Stimulated activated CD8-positive, alpha-beta memory T cell treated with anti-CD3 and anti-CD28 coated beads, Interleukin-2, amount 100 ng/mL, for 1 hour (primary cell): Measurements from ENCODE around the gene SERINC3.
"Not testable (repeated sequence)": the region's sequence is repeated elsewhere in the genome, so short reads cannot be mapped to it uniquely, and the experiment has no call there.

Source experiments
- DNase-seq, 2 donors: peaks; one replicate each; pipeline ENCODE4 v3.0.0-alpha.2; 2020; ENCODE audit warnings: low read depth in 2 of 2

Gene SERINC3

GRCh38 chr20:44521484-44522481 is at the start of gene SERINC3:
SERINC3 (minus strand) TSS chr20:44522070; CDS start chr20:44521951, 119 bp downstream.
- peak; percentile 92 to 94 for DNase-seq

GRCh38 chr20:44571362-44571988 is 49.6 kb upstream of the SERINC3 start:
- DNase-seq: no peak

DNA sequence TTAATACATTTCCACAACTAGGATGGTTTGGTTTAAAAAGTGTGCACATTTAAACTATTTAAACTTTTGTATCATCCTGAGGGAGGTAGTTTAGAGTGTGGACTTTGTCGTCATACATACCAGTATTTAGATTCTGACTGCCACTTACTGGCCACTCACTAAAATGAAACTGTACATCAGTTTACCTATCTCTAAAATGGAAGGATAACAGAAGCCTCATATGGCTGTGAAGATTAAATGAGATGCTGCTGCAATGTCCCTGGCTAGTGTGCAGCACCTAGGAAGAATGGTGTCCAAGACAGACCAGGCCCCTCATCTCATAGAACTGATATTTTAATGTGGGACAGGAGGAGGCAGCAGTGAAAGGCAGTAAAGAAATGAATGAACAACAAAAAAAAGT is 48.5 kb upstream of the SERINC3 start:
- DNase-seq: no peak

DNA sequence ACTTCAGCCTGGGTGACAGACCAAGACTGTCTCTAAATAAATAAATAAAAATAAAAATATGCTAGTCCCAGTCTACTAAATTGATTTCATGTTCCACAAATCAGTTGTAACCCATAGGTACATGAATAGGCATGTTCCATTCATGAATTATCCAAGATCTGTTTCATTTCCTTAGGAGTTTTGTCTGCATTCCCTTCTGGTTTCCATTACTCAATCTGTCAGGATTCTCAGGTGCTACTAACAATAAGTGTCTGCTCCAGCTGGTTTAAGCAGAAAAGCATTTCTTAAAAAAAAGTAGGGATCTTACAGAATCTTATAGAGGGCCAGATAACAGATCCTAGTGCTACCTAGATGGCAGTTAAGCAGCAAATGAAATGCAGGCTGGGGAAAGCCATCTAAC is 44.9 kb upstream of the SERINC3 start:
- DNase-seq: no peak

DNA sequence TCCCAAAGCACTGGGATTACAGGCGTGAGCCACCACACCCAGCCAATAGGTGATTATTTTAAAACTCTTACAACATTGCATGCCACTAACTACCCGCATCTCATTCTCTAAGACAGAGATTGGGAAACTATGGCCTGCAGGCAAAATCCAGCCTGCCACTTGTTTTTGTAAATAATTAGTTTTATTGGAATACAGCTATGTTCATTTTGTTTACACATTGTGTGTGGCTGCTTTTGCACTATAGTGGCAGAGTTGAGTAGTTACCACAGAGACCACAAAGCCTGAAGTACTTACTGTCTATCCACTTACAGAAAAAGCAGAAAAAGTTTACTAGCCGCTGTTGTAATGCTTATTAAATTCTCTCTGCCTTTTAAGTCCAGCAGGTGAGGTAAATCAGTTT is 44.1 kb upstream of the SERINC3 start:
- no peak for DNase-seq

GRCh38 chr20:44561876-44562275 is 40.0 kb upstream of the SERINC3 start:
- DNase-seq: no peak

DNA sequence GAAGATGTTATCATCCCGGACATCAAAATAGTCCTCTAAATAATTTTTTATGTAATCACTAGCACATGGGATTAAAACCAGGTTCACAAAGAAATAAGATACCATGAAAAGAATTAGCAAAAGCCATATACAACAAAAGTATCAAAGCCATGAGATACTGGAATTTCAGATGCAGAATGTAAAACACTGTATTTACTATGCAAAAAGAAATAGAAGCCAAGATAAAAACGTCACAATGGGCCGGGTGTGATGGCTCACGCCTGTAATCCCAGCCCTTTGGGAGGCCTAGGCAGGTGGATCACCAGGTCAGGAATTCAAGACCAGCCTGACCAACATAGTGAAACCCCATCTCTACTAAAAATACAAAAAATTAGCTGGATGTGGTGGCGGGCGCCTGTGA is 38.9 kb upstream of the SERINC3 start:
- DNase-seq: not testable (repeated sequence)

GRCh38 chr20:44560229-44560628 is 38.4 kb upstream of the SERINC3 start:
- DNase-seq: no peak

- no peak for DNase-seq
Observed at GRCh38 chr20:44559302-44559701, 37.4 kb upstream of the SERINC3 start.

- DNase-seq: no peak
Observed at GRCh38 chr20:44552950-44553908, 31.4 kb upstream of the SERINC3 start.

- no peak for DNase-seq
Observed at GRCh38 chr20:44552568-44552949, 30.7 kb upstream of the SERINC3 start.

- no peak for DNase-seq
Observed at GRCh38 chr20:44552050-44552449, 30.2 kb upstream of the SERINC3 start.

GRCh38 chr20:44549123-44549522 is 27.3 kb upstream of the SERINC3 start:
- DNase-seq: no peak

DNA sequence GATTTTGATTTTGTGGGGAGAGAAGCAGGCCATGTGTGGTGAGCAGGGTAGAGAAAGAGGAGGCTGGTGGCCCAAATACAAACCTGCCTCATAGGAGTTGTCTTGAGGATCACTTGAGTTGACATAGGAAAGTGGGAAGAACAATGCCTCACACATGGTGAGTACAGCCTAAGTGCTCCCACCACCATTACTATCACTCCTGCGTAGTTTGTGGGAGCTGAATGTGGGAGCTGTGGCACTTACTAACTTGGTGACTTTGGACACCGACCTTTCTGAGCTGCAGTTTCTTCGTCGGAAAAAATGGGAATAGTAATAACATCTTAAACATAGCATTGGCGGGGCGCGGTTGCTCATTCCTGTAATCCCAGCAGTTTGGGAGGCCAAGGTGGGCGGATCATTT is 25.5 kb upstream of the SERINC3 start:
- DNase-seq: no peak

DNA sequence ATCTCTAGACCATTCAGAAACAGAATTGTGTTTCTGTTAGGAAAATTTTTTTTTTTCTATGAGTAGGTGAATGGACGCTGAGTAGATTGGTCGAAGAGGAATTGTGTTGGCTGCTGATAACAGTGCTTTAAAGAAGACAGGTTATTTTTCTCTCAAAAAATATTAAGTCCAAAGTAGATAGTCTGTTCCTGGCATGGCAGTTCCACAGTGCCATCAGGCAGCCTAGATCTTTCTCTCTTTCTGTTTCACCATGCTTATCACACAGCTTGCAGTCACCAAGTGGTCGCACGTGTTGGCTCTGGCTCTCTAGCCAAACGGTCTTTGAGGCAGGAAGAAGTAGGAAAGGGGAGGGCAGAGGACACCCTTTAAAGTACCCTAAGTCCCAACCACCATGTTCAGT is 22.4 kb upstream of the SERINC3 start:
- DNase-seq: no peak

DNA sequence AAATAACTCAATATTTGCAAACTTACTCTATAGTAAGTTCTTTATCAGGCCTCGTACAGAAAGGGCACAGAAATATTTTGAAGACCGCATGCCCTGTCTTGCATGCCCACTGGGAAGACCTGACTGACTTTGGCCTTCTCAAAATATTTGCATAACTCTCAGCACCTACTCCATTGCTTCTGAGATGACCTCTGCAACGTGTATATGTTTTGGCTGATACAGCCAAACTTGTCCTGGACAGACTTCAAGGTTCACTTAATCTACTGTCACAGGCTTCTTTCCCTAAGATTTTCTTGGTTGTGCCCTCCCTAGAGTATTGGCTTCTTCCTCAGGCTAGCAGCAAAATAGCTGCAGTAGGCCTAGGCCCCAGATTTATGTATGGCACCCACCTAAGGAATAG is 21.5 kb upstream of the SERINC3 start:
- no peak for DNase-seq

- DNase-seq: no peak
Observed at GRCh38 chr20:44542890-44543289, 21.0 kb upstream of the SERINC3 start.

DNA sequence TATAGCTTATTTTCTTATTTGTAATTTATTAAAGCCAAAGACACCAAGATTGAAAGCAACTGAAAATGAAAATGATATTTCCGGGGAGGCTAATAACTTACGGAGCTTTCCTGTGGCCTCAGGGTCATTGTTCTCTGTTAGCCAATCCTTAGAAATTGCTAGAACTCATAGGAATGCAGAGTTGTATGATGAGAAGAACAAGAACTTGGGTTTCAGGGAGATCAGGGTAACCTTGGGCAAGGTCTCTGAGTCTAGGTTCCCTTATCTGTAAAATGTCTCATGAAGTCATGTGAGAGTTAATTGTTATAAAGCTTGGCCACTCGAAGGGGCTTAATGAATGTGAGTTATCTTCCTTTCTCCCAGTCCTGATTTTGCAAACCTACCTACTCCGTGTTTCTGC is 20.1 kb upstream of the SERINC3 start:
- no peak for DNase-seq

GRCh38 chr20:44540834-44541233 is 19.0 kb upstream of the SERINC3 start:
- DNase-seq: no peak

DNA sequence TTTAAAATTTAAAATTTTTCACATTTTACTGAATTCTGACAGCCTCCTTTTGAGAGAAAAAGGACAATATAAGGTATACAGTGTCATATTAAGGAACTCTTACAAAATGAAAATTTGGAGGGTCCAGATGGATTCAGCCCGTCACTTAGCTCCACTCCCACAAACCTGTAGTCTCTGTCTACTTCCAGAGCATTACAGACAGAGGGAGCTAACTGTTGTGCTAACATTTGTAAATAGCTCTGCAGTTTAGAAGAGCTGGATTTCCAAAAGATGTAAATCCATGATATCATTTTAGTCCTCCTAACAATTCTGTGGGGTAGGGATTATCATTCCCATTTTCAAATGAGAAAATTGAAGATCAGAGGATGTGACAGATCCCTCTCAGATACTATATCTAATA is 16.1 kb upstream of the SERINC3 start:
- no peak for DNase-seq

GRCh38 chr20:44536175-44536574 is 14.3 kb upstream of the SERINC3 start:
- DNase-seq: no peak

DNA sequence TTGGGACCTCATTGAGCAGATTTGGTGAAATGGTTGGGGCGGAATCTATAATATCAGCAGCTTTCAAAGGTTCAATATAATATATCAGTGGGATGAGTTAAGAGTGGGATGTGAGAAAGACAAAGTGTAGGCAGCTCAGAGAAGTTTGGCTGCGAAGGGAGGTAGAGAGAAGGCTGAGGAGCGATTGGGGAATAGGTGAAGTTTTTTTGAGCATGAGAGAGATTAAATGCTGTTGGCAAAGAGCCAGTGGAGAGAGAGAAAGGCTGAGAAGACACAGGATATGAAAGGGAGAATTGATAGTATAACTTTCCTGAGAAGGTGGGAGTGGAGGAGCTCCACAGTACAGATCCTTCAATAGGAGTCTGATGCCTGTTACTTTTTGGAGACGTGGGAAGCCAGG is 12.1 kb upstream of the SERINC3 start:
- DNase-seq: no peak
